ENCODE measurements around the gene RASL10A. TPM values are rescaled to one million over a fixed set of nuclear protein-coding genes. Genes with fewer than 3 reads are reported as not detected.

RASL10A gene
- total RNA-seq, 2 experiments from 2014 or later, result 0.62 TPM; not detected in 1

DNA sequence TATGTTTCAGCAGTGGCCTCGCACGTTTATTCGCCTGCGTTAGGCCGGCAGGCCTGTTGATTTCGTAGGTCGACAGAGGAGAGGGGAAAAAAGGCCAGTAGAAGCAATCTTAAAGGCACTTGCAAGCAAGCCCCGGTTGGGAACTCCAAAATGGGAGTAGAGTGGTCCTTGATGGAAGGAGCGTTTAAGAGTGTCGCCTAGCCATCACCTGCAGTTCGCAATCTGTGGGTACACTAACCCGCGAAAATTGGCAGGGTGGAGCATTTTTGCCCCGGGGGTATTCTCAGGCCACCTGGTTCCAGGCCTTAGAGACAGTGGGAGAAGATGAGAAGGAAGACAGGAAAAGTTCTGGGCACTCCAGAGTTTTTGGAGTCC, 46.3 kb downstream of the RASL10A start:
- no peaks in the 10 kb centered on the region for H3K9me3 Mint-ChIP-seq
- H3K4me3 Mint-ChIP-seq, result peak overlapping the region; percentile 90
- peaks cover 58% of the 10 kb centered on the region for H3K4me1 Mint-ChIP-seq (ENCODE audit: low read depth)
- CTCF ChIA-PET, result no interaction called here
- peak overlapping the region; percentile 99 for H3K27ac Mint-ChIP-seq
- DNase-seq, result no peak
- POLR2A ChIA-PET, result interaction anchor here (1.4 kb wide), 2 partner anchors 19 to 38 kb away, joined by 3 to 5 read pairs; no protein-coding TSS in a partner anchor
- no peaks in the 10 kb centered on the region for H3K27me3 Mint-ChIP-seq
- H3K36me3 Mint-ChIP-seq, result peaks cover 62% of the 10 kb centered on the region
- intact Hi-C loops (cut with micrococcal nuclease), result loop anchor here (5.0 kb wide), 2 partner anchors 38 to 118 kb away; partner anchors contain the start of genes AP1B1 and GAS2L1

DNA sequence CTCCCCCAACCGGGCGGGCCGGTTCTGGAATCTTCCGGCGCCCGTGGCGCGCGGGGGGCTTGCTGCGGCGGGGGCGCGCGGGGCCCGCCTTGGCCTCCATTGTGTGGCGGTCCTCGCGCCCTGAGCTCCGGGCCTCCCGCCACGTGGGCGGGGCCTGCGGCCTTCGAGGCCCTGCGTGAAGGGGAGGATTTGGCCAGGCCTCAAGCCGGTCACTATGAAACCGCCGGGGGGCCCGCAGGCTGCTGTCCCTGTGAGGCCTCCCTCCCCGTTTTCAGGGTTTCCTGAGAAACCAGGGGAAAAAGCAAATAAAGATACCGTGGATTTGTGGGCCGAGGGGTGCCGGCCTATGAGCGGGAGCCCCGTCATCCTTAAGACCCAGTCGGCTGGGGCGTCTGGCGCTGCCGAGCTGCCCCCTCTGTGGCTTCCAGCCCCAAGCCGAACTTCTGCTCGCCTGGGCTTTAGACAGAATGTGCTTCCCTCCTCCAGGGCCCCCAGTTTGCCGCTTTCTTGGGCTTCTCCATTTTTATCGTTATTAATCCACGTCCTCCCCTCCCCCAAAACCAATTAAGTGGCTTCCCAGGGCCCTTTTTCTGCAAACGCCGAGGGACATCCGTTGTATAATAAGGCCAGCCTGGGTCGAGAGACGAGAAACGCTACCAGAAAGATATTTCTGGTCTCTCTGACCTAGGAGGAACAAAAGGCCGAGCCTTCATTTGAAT, 46.8 kb downstream of the RASL10A start:
- intact Hi-C loops (cut with micrococcal nuclease), result loop anchor here (1.0 to 5.0 kb wide), 3 partner anchors 39 to 526 kb away; partner anchors contain the start of genes AP1B1, GAS2L1 and HSCB
- peak overlapping the region; percentile 90 for H3K4me3 Mint-ChIP-seq
- CTCF ChIA-PET, result no interaction called here

DNA sequence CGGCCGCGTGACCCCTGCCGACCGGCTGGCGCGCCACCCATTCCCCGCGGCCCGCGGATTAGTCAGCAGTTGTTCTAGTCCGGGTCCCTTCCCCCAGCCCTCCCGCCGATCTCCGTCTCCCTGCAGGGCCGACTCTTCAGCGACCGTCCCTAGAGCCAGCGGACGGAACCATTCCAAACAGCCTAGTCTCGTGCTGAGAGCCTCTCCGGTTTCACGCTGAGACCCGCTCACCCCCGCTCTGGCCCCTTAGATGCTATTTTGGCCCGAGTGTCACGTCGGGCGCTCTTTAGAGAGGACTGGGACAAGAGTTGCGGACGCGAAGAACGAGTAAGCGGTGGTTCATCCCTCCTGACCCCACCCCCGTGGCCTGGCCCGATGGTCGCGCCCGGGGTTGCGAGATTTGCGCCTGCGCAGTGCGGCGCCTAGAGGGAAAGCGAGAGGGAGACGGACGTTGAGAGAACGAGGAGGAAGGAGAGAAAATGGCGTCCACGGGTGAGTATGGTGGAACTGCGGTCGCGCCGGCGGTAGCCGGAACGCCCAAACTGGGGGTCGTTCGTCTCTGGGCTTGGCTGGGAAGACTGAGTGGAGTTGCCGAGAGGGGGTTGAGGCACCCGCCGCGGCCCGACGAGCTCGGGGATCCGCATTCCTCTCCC, 47.5 kb downstream of the RASL10A start, which contains the start of the genes EWSR1 and RHBDD3:
Gene EWSR1 (plus strand): TSS at position 411 of the 653 bp plus-strand sequence. CDS start 69 bp downstream, at position 480.
Gene RHBDD3 (minus strand): TSS at position 124 of the 653 bp plus-strand sequence. CDS start 2,355 bp downstream, outside the sequence.
- Mint-ChIP-seq H3K9me3 (no peaks in the 10 kb centered on the region), H3K27me3 (no peaks in the 10 kb centered on the region), H3K27ac (peak within 1 kb of the TSS; percentile 99), H3K4me3 (peak within 1 kb of the TSS; percentile 90), H3K36me3 (peaks cover 51% of the 10 kb centered on the region), H3K4me1 (ENCODE audit: low read depth) (peaks cover 47% of the 10 kb centered on the region)
- ChIA-PET CTCF (interaction anchor here (0.8 to 1.9 kb wide), 2 partner anchors 22 to 383 kb away, joined by 3 to 7 read pairs; no protein-coding TSS in a partner anchor), POLR2A (interaction anchor here (0.7 to 1.5 kb wide), 3 partner anchors 35 to 468 kb away, joined by 3 to 4 read pairs (median 4); partner anchors contain the start of gene XBP1)
- peak; percentile 97 for DNase-seq
- intact Hi-C loops (cut with micrococcal nuclease), result loop anchor here (1.0 to 5.0 kb wide), 3 partner anchors 39 to 526 kb away; partner anchors contain the start of genes AP1B1, GAS2L1 and HSCB

More for the DNA sequence above, 46.8 kb downstream of the RASL10A start:
- Mint-ChIP-seq H3K9me3 (no peaks in the 10 kb centered on the region), H3K27me3 (no peaks in the 10 kb centered on the region), H3K4me1 (ENCODE audit: low read depth) (peaks cover 54% of the 10 kb centered on the region), H3K36me3 (peaks cover 58% of the 10 kb centered on the region), H3K27ac (peak overlapping the region; percentile 99)
- POLR2A ChIA-PET, result interaction anchor here (0.7 to 1.5 kb wide), 3 partner anchors 35 to 468 kb away, joined by 3 to 4 read pairs (median 4); partner anchors contain the start of gene XBP1
- DNase-seq, result peak; percentile 54

DNA sequence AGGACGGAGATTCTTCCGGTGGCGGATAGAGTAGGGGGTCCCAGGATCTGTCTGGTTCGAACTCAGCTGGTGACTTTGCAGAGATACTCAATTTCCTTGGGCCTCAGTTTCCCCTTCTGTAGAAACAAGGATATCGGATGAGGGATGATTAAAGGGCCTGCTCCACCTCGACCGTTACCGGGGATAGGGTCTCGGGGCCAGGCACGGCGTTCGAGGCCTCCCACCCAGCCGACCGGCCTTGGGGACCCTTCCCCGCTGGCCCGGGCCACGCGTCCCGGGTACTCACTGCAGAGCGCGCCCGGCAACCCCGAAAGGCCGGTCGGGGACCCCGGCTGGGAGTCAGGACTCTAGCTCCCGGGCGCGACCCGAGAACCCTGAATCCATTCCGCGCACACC, 48.0 kb downstream of the RASL10A start:
- H3K36me3 Mint-ChIP-seq, result peaks cover 46% of the 10 kb centered on the region
- DNase-seq, result no peak
- peak overlapping the region; percentile 90 for H3K4me3 Mint-ChIP-seq
- no peaks in the 10 kb centered on the region for H3K9me3 Mint-ChIP-seq
- H3K4me1 Mint-ChIP-seq (ENCODE audit: low read depth), result peaks cover 42% of the 10 kb centered on the region
- peak overlapping the region; percentile 99 for H3K27ac Mint-ChIP-seq
- intact Hi-C loops (cut with micrococcal nuclease), result loop anchor here (5.0 kb wide), 2 partner anchors 40 to 120 kb away; partner anchors contain the start of genes AP1B1 and GAS2L1
- H3K27me3 Mint-ChIP-seq, result no peaks in the 10 kb centered on the region
- ChIA-PET CTCF (interaction anchor here (0.8 to 1.9 kb wide), 3 partner anchors 22 to 666 kb away, joined by 3 to 7 read pairs (median 3); no protein-coding TSS in a partner anchor), POLR2A (interaction anchor here (1.5 kb wide), 1 partner anchor 36 kb away, joined by 4 read pairs; no protein-coding TSS in a partner anchor)

DNA sequence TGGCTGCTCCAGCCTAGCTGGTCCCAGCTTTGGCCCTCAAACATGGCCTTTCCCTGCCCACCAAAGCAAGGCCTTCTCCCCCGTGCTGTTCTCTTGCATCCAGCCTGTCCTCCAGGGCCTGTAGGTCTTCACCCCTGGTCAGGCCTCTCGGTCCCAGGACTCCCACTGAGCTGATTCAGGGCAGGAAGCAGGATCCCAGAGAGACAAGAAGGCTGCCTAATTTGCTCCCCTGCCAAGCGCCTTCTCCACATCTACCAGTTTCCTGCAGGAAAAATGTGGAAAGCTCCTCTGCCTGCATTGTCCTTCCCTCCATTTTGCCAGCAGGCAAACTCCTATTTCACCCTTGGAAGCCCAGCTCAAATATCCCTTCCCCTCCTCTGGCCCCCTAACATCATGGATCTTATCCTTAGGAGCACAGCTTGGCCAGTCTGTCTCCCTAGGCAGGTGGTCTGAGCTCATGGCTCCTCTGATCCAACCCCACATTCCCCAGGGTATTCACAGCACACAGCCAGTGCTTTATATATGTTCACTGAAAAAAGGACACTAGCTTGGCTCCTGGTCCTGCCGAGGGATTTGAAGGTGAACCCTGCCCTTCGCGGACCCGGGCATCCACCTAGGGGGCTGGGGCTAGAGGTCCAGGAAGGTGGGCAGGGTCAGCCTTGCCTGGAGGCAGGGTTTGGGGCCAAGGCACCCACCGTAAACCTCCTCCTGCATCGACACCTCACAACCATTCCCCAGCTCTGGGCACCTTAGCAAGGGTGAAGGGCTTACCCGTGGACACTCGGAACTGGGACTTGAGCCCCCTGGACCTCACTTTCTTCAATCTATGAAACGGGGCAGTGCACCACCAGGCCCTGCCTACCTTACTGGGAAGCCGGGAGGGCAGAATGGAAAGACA, 48.7 kb downstream of the RASL10A start:
- Mint-ChIP-seq H3K4me3 (peak overlapping the region; percentile 90), H3K27ac (peak overlapping the region; percentile 84), H3K9me3 (no peaks in the 10 kb centered on the region), H3K4me1 (ENCODE audit: low read depth) (peaks cover 35% of the 10 kb centered on the region), H3K36me3 (peaks cover 40% of the 10 kb centered on the region), H3K27me3 (no peaks in the 10 kb centered on the region)
- CTCF ChIA-PET, result interaction anchor here (0.8 to 1.9 kb wide), 3 partner anchors 21 to 665 kb away, joined by 3 to 7 read pairs (median 3); no protein-coding TSS in a partner anchor
- intact Hi-C loops (cut with micrococcal nuclease), result loop anchor here (5.0 kb wide), 2 partner anchors 40 to 120 kb away; partner anchors contain the start of genes AP1B1 and GAS2L1
- POLR2A ChIA-PET, result no interaction called here
- no peak for DNase-seq

DNA sequence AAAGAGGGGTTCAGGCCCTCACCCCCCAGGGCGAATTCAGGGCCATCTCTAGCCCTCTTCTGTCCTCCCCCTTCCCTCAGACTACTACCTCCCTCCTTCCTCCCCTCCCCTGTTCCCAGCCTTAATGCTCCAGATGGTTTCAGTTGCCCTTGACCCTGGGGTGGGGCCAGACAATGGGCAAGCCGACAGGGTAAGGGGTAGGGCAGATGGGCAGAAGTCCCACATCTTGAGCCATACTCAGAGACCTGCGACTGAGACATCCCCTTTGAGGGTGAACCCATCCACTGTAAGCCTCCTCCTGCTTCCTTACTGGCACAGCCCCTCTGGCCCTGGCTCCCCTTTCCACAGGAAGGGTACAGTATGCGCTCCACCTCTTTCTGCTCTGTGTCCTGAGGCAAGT, 49.6 kb downstream of the RASL10A start:
- ChIA-PET POLR2A (no interaction called here), CTCF (interaction anchor here (1.9 kb wide), 1 partner anchor 20 kb away, joined by 7 read pairs; no protein-coding TSS in a partner anchor)
- intact Hi-C loops (cut with micrococcal nuclease), result loop anchor here (5.0 kb wide), 2 partner anchors 41 to 121 kb away; partner anchors contain the start of genes AP1B1 and GAS2L1
- Mint-ChIP-seq H3K9me3 (no peaks in the 10 kb centered on the region), H3K36me3 (peaks cover 34% of the 10 kb centered on the region), H3K4me1 (ENCODE audit: low read depth) (peaks cover 26% of the 10 kb centered on the region), H3K27me3 (no peaks in the 10 kb centered on the region), H3K4me3 (no peak overlapping the region), H3K27ac (no peak overlapping the region)
- DNase-seq, result no peak

DNA sequence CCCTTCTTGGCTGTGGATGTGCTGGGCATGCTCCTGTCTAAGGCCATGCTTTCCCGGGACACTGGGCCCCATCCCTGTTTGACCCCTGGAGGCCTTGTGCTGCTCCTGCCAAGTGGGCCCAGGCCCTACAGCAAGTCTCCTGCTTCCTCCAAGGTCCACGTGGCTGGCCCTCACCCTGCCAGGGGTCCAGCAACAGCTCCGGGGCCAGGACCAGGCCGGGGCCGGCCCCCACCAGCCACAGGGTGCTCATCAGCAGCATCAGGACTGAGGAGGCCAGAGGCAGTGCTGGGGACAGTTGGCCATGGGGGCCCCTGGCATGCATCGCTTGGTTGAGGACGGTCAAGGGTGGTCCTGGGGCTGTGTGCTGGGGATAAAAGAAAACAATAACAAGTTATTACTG, 50.2 kb downstream of the RASL10A start:
- POLR2A ChIA-PET, result no interaction called here

DNA sequence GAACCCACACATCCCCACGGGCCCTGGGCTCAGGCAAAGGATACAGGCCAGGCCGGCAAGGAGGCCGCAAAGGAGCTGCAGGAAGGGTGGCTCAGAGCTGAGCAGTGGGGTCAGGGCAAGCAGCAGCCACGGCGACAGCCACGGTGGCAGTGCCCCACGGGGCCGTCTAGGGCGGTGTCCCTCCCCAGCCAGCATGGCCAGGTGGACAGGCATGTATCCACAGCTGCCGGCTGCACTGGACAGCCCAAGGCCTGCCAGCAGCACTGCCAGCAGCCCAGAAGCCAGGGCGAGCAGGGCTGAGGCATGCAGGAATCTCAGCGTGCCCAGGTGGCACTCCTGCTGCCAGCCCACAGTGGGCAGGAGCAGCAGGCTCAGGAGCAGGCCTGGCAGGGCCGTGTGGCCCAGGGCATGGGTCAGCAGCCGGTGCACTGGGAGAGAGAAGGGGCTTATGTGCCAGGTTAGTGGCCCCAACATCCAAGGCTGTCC, 51.7 kb downstream of the RASL10A start:
- peaks cover 11% of the 10 kb centered on the region for H3K4me1 Mint-ChIP-seq (ENCODE audit: low read depth)
- intact Hi-C loops (cut with micrococcal nuclease), result no loop called here
- peaks cover 15% of the 10 kb centered on the region for H3K36me3 Mint-ChIP-seq
- H3K4me3 Mint-ChIP-seq, result no peak overlapping the region
- H3K27me3 Mint-ChIP-seq, result no peaks in the 10 kb centered on the region
- ChIA-PET CTCF (no interaction called here), POLR2A (no interaction called here)
- H3K27ac Mint-ChIP-seq, result no peak overlapping the region
- H3K9me3 Mint-ChIP-seq, result no peaks in the 10 kb centered on the region
- no peak for DNase-seq

More for the DNA sequence above, 50.2 kb downstream of the RASL10A start:
- Mint-ChIP-seq H3K27me3 (no peaks in the 10 kb centered on the region), H3K27ac (no peak overlapping the region), H3K9me3 (no peaks in the 10 kb centered on the region), H3K36me3 (peaks cover 28% of the 10 kb centered on the region), H3K4me1 (ENCODE audit: low read depth) (peaks cover 20% of the 10 kb centered on the region), H3K4me3 (no peak overlapping the region)
- DNase-seq, result no peak
- intact Hi-C loops (cut with micrococcal nuclease), result loop anchor here (5.0 kb wide), 2 partner anchors 42 to 122 kb away; partner anchors contain the start of genes AP1B1 and GAS2L1
- CTCF ChIA-PET, result no interaction called here

Small RNAs within 50 kb of the gene (microRNA-seq; reads per million reads assigned to microRNA genes)
- gene MIR3653 (ENCODE audit: borderline microRNAs expressed, borderline number of aligned reads, borderline replicate concordance), result 47.5 reads per million, percentile 57 among the genes with 10 or more reads in this experiment

Other genes starting within 250 kb of the RASL10A start
- gene KREMEN1, start 242.7 kb downstream of the RASL10A start, total RNA-seq, result under 1 TPM; 0.17 to 0.31 TPM
- gene EMID1, start 109.8 kb downstream of the RASL10A start, total RNA-seq, result not detected
- 10 to 100 TPM; 20.2 to 21.1 TPM for gene RHBDD3, start 47.7 kb downstream of the RASL10A start, total RNA-seq
- gene EWSR1, start 47.4 kb downstream of the RASL10A start, total RNA-seq, result 100 to 1,000 TPM; 286 to 302 TPM
- gene GAS2L1, start 9.0 kb downstream of the RASL10A start, total RNA-seq, result 1 to 10 TPM; 1.3 to 1.4 TPM
- 10 to 100 TPM; 59.9 to 65.2 TPM for gene AP1B1, start 72.9 kb upstream of the RASL10A start, total RNA-seq
- gene RFPL1, start 122.9 kb upstream of the RASL10A start, total RNA-seq, result not detected
- gene NEFH, start 164.5 kb upstream of the RASL10A start, total RNA-seq, result 1 to 10 TPM; 4.1 to 4.4 TPM
- 10 to 100 TPM; 52.0 to 54.6 TPM for gene THOC5, start 238.1 kb upstream of the RASL10A start, total RNA-seq

Measured in activated CD4-positive, alpha-beta memory T cell treated with anti-CD3 and anti-CD28 coated beads for 36 hours (primary cell).